Measurements from ENCODE around the gene SLC12A8. TPM values are rescaled to one million over a fixed set of nuclear protein-coding genes. Genes with fewer than 3 reads are reported as not detected.

The SLC12A8 gene
- total RNA-seq, 1 donor from 2014 or later = 8.0 TPM

DNA sequence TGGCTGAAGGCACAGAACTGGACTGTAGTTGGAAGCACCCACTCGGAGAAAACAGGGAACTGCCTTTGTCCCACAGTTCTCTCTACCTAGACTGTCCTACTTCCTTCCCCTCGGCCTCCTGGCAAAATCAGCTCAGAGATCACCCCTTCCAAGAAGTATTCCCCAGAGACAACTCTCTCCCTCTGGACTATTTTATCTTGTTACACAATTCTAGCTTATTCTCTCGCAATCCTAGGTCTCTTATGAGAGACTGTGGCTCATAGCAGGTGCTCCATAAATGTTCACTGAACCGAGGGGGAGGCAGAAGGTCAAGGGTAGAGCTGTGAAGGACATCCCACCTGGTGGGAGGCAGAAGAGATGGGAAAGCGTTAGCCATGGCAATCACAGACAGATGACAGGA is 167.4 kb downstream of the SLC12A8 start:
- H3K27me3 Mint-ChIP-seq (ENCODE audit: low read depth) = peaks cover 12% of the 10 kb centered on the region
- no peak overlapping the region for H3K27ac Mint-ChIP-seq
- TF ChIP-seq, protein P1, sequence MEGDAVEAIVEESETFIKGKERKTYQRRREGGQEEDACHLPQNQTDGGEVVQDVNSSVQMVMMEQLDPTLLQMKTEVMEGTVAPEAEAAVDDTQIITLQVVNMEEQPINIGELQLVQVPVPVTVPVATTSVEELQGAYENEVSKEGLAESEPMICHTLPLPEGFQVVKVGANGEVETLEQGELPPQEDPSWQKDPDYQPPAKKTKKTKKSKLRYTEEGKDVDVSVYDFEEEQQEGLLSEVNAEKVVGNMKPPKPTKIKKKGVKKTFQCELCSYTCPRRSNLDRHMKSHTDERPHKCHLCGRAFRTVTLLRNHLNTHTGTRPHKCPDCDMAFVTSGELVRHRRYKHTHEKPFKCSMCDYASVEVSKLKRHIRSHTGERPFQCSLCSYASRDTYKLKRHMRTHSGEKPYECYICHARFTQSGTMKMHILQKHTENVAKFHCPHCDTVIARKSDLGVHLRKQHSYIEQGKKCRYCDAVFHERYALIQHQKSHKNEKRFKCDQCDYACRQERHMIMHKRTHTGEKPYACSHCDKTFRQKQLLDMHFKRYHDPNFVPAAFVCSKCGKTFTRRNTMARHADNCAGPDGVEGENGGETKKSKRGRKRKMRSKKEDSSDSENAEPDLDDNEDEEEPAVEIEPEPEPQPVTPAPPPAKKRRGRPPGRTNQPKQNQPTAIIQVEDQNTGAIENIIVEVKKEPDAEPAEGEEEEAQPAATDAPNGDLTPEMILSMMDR (IDR thresholded peaks at IDR 0.05; ENCODE audit: unreplicated experiment) = no peak
- no peak overlapping the region for H3K4me3 Mint-ChIP-seq
- H3K9me3 Mint-ChIP-seq = no peaks in the 10 kb centered on the region
- no peaks in the 10 kb centered on the region for H3K36me3 Mint-ChIP-seq
- H3K4me1 Mint-ChIP-seq = peaks cover 10% of the 10 kb centered on the region
- no peak for DNase-seq (ENCODE audit: low spot score in 2 of 2, unreplicated experiment in 2 of 2)

DNA sequence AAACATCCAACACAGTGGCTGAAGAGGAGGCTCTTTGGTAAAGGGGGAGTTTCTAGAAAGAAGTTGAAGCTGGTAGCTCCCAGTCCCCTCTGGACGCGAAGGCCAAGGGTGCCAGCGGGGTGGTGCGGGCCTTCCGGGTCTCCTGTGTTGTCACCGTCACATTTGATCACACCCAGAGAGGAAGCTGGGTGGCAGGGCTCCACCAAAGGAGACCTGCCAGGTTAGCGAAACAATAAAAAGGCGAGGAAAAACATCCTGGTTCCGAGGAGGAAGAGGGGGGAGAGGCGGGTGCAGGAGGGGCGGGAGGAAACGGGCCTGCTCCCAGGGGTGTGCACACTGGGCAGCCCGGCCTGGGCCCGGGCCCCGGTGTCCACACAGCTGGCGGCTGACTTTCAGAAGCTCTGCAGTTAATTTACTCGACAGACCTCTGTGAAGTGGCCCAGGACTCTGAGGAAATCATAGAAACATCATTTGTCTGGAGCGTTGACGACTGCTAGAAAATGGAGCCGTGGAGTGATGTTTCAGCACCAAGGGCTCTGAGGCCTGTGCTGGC is 168.9 kb downstream of the SLC12A8 start:
- DNase-seq (ENCODE audit: low spot score in 2 of 2, unreplicated experiment in 2 of 2) = no peak
- H3K4me1 Mint-ChIP-seq = peaks cover 26% of the 10 kb centered on the region

DNA sequence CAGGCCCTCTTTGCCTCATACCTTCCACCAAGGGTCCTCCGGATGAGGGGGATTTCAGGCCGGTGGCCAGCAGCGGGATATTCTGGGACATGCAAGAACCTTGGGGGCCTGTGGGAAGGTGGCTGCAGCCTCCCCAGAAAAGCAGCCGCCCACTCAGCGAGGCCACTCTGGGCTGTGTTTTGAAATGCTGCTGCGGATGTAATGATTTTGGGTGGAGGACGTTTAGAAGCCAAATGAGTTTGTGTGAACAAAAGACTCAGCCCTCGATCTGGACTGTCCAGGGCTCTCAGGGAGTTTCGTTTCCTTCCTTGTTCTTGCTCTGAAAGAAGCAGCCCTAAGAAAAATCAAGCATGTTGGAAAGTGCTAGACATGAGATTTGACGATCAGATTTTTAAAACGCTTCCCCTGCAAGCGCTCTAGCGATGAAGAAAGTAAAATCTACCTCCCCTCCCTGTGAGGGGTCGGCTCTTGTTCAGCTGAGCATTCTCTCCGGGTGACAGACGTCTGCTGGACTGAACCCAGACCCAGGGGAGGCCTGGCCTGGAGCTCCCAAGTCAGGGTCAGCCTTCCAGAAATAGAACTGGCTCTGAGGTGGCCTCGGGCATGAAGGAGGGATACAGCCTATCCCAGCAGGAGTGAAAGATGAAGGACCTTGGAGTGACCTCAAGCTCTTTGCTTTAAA is 169.7 kb downstream of the SLC12A8 start:
- H3K4me3 Mint-ChIP-seq = no peak overlapping the region
- no peaks in the 10 kb centered on the region for H3K36me3 Mint-ChIP-seq
- DNase-seq (ENCODE audit: low spot score in 2 of 2, unreplicated experiment in 2 of 2) = no peak
- peaks cover 1% of the 10 kb centered on the region for H3K27me3 Mint-ChIP-seq (ENCODE audit: low read depth)
- TF ChIP-seq, protein P1 (IDR thresholded peaks at IDR 0.05; ENCODE audit: unreplicated experiment) = no peak
- H3K4me1 Mint-ChIP-seq = peaks cover 29% of the 10 kb centered on the region
- no peaks in the 10 kb centered on the region for H3K9me3 Mint-ChIP-seq
- H3K27ac Mint-ChIP-seq = peak overlapping the region; percentile 65

More for the DNA sequence above, 168.9 kb downstream of the SLC12A8 start:
- no peaks in the 10 kb centered on the region for H3K36me3 Mint-ChIP-seq
- H3K27ac Mint-ChIP-seq = no peak overlapping the region
- no peaks in the 10 kb centered on the region for H3K9me3 Mint-ChIP-seq
- no peak overlapping the region for H3K4me3 Mint-ChIP-seq
- TF ChIP-seq, protein P1 (IDR thresholded peaks at IDR 0.05; ENCODE audit: unreplicated experiment) = no peak
- peaks cover 6% of the 10 kb centered on the region for H3K27me3 Mint-ChIP-seq (ENCODE audit: low read depth)

DNA sequence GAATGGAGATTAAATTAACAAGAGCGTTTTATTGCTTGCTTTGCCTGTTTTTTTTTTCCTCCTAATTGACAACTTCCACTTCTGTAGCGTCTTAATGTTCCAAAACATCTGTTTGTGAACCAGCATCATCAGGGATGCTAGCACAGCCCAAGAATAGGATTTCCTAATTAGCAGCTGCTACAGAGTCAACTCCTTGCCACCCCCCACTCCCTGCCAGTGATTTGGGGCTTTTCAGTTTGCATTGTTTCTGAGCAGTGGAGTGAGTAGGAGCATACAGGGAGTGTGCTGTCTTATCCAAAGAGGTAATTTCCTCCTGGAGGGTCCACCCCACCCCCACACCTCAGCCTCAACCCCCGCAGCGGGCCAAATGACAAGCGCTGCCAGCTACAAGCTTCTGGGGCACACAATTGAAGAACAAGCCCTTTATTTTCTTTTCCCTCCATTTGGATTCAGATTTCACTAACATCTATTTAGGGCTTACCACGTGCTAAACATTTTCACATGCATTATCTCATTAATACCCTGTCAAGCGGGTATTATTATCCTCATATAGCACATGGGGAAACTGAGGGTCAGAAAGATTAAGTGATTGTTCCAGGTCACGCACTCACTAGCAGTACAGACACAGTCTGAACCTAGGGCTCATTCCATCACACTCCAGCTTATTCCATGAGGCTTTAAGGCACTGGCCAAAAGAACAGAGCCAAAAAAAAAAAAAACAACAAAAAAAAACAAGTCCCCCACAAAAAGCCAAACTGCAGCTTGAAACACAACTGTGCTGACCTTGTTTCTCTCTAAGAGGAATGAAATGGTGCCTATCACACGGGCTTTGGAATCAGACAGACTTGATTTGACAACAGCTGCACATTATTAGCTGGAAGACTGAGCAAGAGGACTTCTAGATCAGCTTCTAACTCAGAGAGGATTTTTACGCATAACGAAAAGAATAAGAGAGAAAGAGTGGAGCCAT is 173.1 kb downstream of the SLC12A8 start:
- H3K36me3 Mint-ChIP-seq = peaks cover 9% of the 10 kb centered on the region
- peak overlapping the region; percentile 49 for H3K27ac Mint-ChIP-seq
- TF ChIP-seq, protein P1 (IDR thresholded peaks at IDR 0.05; ENCODE audit: unreplicated experiment) = no peak
- no peak for DNase-seq (ENCODE audit: low spot score in 2 of 2, unreplicated experiment in 2 of 2)
- peaks cover 5% of the 10 kb centered on the region for H3K9me3 Mint-ChIP-seq
- no peaks in the 10 kb centered on the region for H3K27me3 Mint-ChIP-seq (ENCODE audit: low read depth)
- H3K4me3 Mint-ChIP-seq = no peak overlapping the region
- H3K4me1 Mint-ChIP-seq = peaks cover 32% of the 10 kb centered on the region

DNA sequence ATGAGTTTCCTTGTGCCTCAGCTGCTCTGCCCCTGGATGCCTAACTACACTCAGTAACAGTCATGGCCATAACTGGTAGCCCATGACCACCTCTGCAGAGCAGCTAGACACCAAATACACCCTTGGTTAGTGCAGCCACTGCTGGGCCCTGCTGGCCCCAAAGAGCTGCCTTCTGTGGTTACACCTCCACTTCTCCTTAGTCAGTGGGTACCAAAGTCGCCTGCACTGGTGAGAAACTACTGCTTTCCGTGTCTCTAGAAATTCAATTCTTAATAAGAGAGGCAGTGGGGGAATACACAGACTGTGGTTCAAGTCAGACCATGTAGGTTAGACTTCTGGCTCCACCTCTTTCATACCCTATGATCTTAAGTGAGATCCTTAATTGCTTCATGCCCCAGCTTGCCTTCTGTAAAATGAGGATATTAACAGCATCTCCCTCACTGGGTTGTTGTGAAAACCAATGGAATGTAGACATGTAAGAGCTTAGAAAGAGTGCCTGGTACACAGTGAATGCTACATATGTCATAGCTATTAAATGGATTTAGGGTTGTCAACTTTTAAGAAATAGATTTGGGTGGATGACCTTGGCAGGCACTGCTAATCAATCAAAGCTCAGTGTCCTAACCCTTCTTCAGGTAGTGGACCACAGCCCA is 174.9 kb downstream of the SLC12A8 start:
- Mint-ChIP-seq H3K9me3 (peaks cover 8% of the 10 kb centered on the region), H3K27ac (no peak overlapping the region), H3K4me1 (peaks cover 22% of the 10 kb centered on the region), H3K36me3 (peaks cover 9% of the 10 kb centered on the region), H3K4me3 (no peak overlapping the region), H3K27me3 (ENCODE audit: low read depth) (no peaks in the 10 kb centered on the region)
- no peak for DNase-seq (ENCODE audit: low spot score in 2 of 2, unreplicated experiment in 2 of 2)
- TF ChIP-seq, protein P1 (IDR thresholded peaks at IDR 0.05; ENCODE audit: unreplicated experiment) = no peak

Measured in mesothelial cell of epicardium (in vitro differentiated cells).